ENCODE measurements around the gene SENP1. TPM values are rescaled to one million over a fixed set of nuclear protein-coding genes. Genes with fewer than 3 reads are reported as not detected.

The SENP1 gene
- total and polyA plus RNA-seq, 2 donors (not counting 3 experiments of a cell fraction or from before 2014, with no cell fraction given): 9.9 to 20.5 TPM

DNA sequence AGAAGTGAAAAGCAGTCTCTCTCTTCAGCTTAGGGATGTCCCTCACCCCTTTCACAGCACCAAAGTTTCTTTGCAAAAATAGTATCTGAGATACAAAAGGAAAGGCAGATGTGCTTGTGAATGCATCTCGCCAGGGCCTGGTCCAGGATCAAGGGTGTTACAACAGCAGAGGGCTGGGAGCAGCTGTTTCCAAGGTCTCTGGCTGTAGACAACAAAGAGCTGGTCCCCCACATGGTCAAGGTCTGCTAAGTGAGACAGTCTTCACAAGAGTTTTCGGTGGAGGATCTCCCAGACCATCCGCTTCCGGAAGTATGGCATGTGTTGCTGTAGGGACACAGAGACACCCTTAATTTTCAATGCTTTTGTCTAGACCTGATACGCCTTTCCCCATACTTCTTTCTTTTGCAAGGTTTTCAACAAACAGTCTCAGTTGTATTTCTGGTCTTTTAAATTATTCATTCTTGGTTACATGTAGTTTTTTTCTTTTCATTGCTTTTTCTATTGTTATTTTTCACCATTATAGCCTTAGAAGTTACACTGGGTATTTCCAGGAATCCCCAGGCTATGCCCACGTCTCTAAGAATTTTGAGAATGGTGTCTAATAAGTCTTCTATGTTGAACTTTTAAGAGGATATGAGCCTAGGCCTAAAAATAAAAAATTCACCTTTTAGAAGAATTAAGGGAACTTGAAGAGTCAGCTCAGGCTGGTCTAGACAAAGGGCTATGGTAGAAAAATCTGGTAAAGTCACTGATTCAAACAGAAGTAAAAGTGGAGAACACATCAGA lies 60.6 kb downstream of the SENP1 start:
- ChIA-PET CTCF (interaction anchor here (1.0 kb wide), 1 partner anchor 573 kb away, joined by 3 read pairs; no protein-coding TSS in a partner anchor), POLR2A (no interaction called here)
- FAIRE-seq (no peak), DNase-seq (ENCODE audit: low read depth, low spot score) (no peak)
- H3K36me3 ChIP-seq (ENCODE audit: control insufficient read depth in 2 of 2, extremely low read depth in 1 of 2, insufficient read depth in 2 of 2, low read length in 2 of 2): peaks cover 5 to 11% of the 10 kb centered on the region in 2 experiments
- BruUV-seq (replicated peaks): no TSS peak
- H2AFZ ChIP-seq (ENCODE audit: low read depth, low read length): no peak overlapping the region
- H3K4me1 ChIP-seq (ENCODE audit: control insufficient read depth, extremely low read depth, insufficient read depth, low read length): no peaks in the 10 kb centered on the region
- no peak overlapping the region for H3K4me3 ChIP-seq (replicated peaks in 1 of 3; ENCODE audit: insufficient read depth in 1 of 3, low read depth in 1 of 3, low read length in 3 of 3)
- dilution Hi-C loops (cut with MboI; ENCODE audit: extremely low pct_ligation_motif_present, low sequenced_read_pairs) (no loop called here), intact Hi-C loops (cut with micrococcal nuclease) (no loop called here)
- H4K20me1 ChIP-seq (replicated peaks; ENCODE audit: control insufficient read depth, extremely low read depth, insufficient read depth, low read length): no peaks in the 10 kb centered on the region
- no peak overlapping the region for H3K27ac ChIP-seq (ENCODE audit: insufficient read depth, low read depth, low read length)
- no peaks in the 10 kb centered on the region for H3K27me3 ChIP-seq (ENCODE audit: control insufficient read depth in 2 of 2, insufficient read depth in 2 of 2, low read length in 2 of 2)
- H3K4me2 ChIP-seq (ENCODE audit: insufficient read depth, low read length): no peak overlapping the region
- no peaks in the 10 kb centered on the region for H3K9me1 ChIP-seq (replicated peaks; ENCODE audit: control insufficient read depth, extremely low read depth, insufficient read depth, low read length)
- no peaks in the 10 kb centered on the region for H3K79me2 ChIP-seq (ENCODE audit: control insufficient read depth, insufficient read depth, low read length)
- H3K9me3 ChIP-seq (replicated peaks; ENCODE audit: control insufficient read depth, insufficient read depth, low read length): no peaks in the 10 kb centered on the region
- TF ChIP-seq GATA2 (IDR thresholded peaks at IDR 0.05; ENCODE audit: insufficient read depth, insufficient read length, low read depth, low read length): no peak
- TF ChIP-seq JUN (IDR thresholded peaks at IDR 0.05; ENCODE audit: borderline replicate concordance, insufficient read depth, insufficient read length, low read depth): no peak
- TF ChIP-seq FOS (IDR thresholded peaks at IDR 0.05; ENCODE audit: borderline replicate concordance, insufficient read depth, low read length): no peak
- TF ChIP-seq, protein P1, sequence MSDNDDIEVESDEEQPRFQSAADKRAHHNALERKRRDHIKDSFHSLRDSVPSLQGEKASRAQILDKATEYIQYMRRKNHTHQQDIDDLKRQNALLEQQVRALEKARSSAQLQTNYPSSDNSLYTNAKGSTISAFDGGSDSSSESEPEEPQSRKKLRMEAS (IDR thresholded peaks at IDR 0.05; ENCODE audit: insufficient read depth, insufficient read length): no peak
- TF ChIP-seq POLR2AphosphoS5 (IDR thresholded peaks at IDR 0.05; ENCODE audit: insufficient read depth, low read depth, low read length): no peak
- no peak for TF ChIP-seq POLR2A (IDR thresholded peaks at IDR 0.05; ENCODE audit: low read depth, low read length)
- TF ChIP-seq MYC (IDR thresholded peaks at IDR 0.05; ENCODE audit: low read depth, low read length): no peak
- no peak for TF ChIP-seq EZH2 (IDR thresholded peaks at IDR 0.05; ENCODE audit: borderline replicate concordance, low read depth, low read length, severe bottlenecking)
- TF ChIP-seq, protein P2, sequence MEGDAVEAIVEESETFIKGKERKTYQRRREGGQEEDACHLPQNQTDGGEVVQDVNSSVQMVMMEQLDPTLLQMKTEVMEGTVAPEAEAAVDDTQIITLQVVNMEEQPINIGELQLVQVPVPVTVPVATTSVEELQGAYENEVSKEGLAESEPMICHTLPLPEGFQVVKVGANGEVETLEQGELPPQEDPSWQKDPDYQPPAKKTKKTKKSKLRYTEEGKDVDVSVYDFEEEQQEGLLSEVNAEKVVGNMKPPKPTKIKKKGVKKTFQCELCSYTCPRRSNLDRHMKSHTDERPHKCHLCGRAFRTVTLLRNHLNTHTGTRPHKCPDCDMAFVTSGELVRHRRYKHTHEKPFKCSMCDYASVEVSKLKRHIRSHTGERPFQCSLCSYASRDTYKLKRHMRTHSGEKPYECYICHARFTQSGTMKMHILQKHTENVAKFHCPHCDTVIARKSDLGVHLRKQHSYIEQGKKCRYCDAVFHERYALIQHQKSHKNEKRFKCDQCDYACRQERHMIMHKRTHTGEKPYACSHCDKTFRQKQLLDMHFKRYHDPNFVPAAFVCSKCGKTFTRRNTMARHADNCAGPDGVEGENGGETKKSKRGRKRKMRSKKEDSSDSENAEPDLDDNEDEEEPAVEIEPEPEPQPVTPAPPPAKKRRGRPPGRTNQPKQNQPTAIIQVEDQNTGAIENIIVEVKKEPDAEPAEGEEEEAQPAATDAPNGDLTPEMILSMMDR (IDR thresholded peaks at IDR 0.05; ENCODE audit: extremely low read depth in 1 of 2, insufficient read depth in 1 of 2, low read depth in 1 of 2, low read length in 2 of 2): no peak
- no peak overlapping the region for H3K9ac ChIP-seq (replicated peaks; ENCODE audit: extremely low read depth, insufficient read depth, low read length)
